GM23248 (cell line): ENCODE results near the gene DPYD. TPM values are rescaled to one million over a fixed set of nuclear protein-coding genes. Genes with fewer than 3 reads are reported as not detected.

Source experiments
- DNase-seq: peaks from one replicate; pipeline ENCODE4 v3.0.0-alpha.2; 2015
- H2AFZ ChIP-seq: fragments of 200-600 bp; sonication (generic); 2 replicates; pipeline ENCODE4 v1.6.1; 2016; ENCODE audit warnings: antibody characterized with exemption
- H3F3A ChIP-seq: fragments of 200-600 bp; sonication (generic); 2 replicates; pipeline ENCODE4 v1.6.1; 2016; ENCODE audit warnings: mild to moderate bottlenecking, antibody characterized with exemption, mixed run types; ENCODE audit not compliant: insufficient read depth
- H3K27ac ChIP-seq: fragments of 200-600 bp; sonication (generic); 2 replicates; pipeline ENCODE4 v1.5.1; 2016; ENCODE audit warnings: mild to moderate bottlenecking
- H3K27me3 ChIP-seq: fragments of 200-600 bp; sonication (generic); replicated peaks from 2 replicates; pipeline ENCODE4 v1.6.1; 2016; ENCODE audit warnings: mild to moderate bottlenecking; ENCODE audit not compliant: insufficient read depth
- H3K36me3 ChIP-seq: fragments of 200-600 bp; sonication (generic); 2 replicates; pipeline ENCODE4 v1.6.1; 2016; ENCODE audit warnings: low read depth, mild to moderate bottlenecking
- H3K4me1 ChIP-seq: fragments of 200-600 bp; sonication (generic); 2 replicates; pipeline ENCODE4 v1.6.1; 2016; ENCODE audit warnings: mild to moderate bottlenecking; ENCODE audit not compliant: insufficient read depth
- H3K4me2 ChIP-seq: fragments of 200-600 bp; sonication (generic); one replicate; pipeline ENCODE4 v1.6.1; 2016; ENCODE audit warnings: mild to moderate bottlenecking; ENCODE audit not compliant: unreplicated experiment
- H3K4me3 ChIP-seq: fragments of 200-600 bp; sonication (generic); 2 replicates; pipeline ENCODE4 v1.5.1; 2016; ENCODE audit warnings: mild to moderate bottlenecking
- H3K79me2 ChIP-seq: fragments of 200-600 bp; sonication (generic); 2 replicates; pipeline ENCODE4 v1.6.1; 2016; ENCODE audit warnings: mild to moderate bottlenecking; ENCODE audit not compliant: insufficient read depth
- H3K9ac ChIP-seq: fragments of 200-600 bp; sonication (generic); 2 replicates; pipeline ENCODE4 v1.6.1; 2016; ENCODE audit warnings: mild to moderate bottlenecking
- H3K9me2 ChIP-seq: fragments of 200-600 bp; sonication (generic); 2 replicates; pipeline ENCODE4 v1.6.1; 2016; ENCODE audit warnings: mixed run types, mild to moderate bottlenecking, moderate library complexity; ENCODE audit not compliant: insufficient read depth
- H3K9me3 ChIP-seq: fragments of 200-600 bp; sonication (generic); one replicate; pipeline ENCODE4 v1.6.1; 2017; ENCODE audit warnings: low read depth
- H4K20me1 ChIP-seq: fragments of 200-600 bp; sonication (generic); 2 replicates; pipeline ENCODE4 v1.6.0; 2016; ENCODE audit not compliant: insufficient read depth
- EZH2 ChIP-seq: fragments of 200-600 bp; sonication (generic); IDR thresholded peaks from 2 replicates; pipeline ENCODE4 v1.6.1; 2018; ENCODE audit warnings: antibody characterized with exemption, mild to moderate bottlenecking; ENCODE audit not compliant: insufficient read depth, poor library complexity, severe bottlenecking
- EZH2phosphoT487 ChIP-seq: fragments of 200-600 bp; sonication (generic); IDR thresholded peaks from 2 replicates; pipeline ENCODE4 v1.6.1; 2018; ENCODE audit warnings: antibody characterized with exemption, moderate library complexity, mild to moderate bottlenecking, low read depth; ENCODE audit not compliant: insufficient read depth
- WGBS, 2 experiments: methylation state at CpG; one replicate each; pipeline ENCODE4 v1.1.6; 2015 to 2017; ENCODE audit warnings: low lambda C conversion rate in 2 of 2, low coverage in 1 of 2; ENCODE audit errors: missing lambda C conversion rate in 2 of 2; 5-methylcytosine and 5-hydroxymethylcytosine counted together
- in situ Hi-C: fragments of 300-500 bp; cut with MboI; formaldehyde crosslinking; loops from 2 replicates; pipeline ENCODE4 v1.15.0; 2020
- polyA plus RNA-seq: library from polyadenylated mRNA; unstranded; fragments of >200 nt; fragmentation: Nextera tagmentation; extraction: Ambion mirVana; gene quantifications from 2 replicates; pipeline ENCODE4 v1.2.1, GENCODE V29; 2016
- total RNA-seq: library from RNA; depleted of rRNA; stranded (reverse); fragments of >200 nt; shearing (Covaris generic); gene quantifications from 2 replicates; pipeline ENCODE4 v1.2.3, GENCODE V29; 2014

The DPYD gene
- total and polyA plus RNA-seq, 2 experiments from 2014 or later: 38.4 to 70.7 TPM

DNA sequence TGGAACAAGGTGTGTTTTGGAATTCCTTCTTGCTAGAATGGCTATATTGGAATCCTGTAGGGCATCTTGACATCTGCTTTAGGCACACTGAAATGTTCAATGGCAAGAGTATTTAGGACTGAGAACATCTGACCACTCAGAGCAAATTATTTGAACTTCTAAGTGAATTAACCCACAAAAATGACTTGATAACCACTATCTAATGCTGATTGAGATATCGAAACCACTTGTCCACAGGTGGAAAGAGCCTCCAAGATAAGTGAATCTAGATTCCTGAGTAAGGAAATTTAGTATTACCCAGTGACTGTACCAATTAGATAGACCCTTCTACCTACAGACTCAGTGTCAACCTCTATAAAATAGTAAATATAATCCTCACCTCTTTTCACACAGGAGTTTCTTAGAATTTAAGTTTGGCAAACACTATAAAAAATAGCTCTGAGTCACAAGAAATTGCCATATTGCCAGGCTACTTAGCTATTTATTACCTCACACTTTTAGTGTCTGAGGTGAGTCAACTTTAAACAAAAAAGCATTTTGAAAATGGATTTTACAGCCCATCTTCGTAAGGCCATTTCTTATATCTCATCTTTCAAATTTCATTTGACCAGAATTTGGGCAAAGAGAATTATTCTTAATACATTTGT is 777.5 kb downstream of the DPYD start:
- Histone ChIP-seq H3K4me2 (peak overlapping the region; percentile 62), H3K9ac (no peak overlapping the region)

DNA sequence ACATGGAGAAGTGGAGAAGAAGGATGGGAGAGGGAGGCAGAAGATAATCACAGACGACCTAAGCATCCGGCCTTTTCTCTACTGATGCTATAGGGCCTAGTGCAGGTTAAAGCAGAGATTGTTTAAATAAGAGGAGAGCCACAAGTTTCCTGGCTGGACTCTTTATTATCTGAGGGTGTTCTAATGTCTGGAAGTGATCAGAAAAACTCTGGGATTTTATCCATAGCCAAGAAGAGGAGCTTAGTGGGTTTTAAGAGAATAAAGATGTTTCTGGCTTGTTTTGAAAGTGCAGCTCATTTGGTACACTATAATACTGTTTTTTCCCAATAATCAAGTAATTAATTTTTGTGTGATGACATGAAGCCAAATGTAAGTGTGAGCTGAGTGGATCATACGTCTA is 780.2 kb downstream of the DPYD start:
- Histone ChIP-seq H4K20me1 (no peaks in the 10 kb centered on the region), H3K27ac (no peak overlapping the region), H3K4me3 (no peak overlapping the region), H3K36me3 (no peaks in the 10 kb centered on the region), H3K79me2 (no peaks in the 10 kb centered on the region), H3K4me2 (no peak overlapping the region), H3F3A (peaks cover 31% of the 10 kb centered on the region), H3K4me1 (peaks cover 44% of the 10 kb centered on the region), H3K9ac (no peak overlapping the region), H3K9me2 (no peaks in the 10 kb centered on the region), H3K9me3 (no peaks in the 10 kb centered on the region), H2AFZ (no peak overlapping the region), H3K27me3 (no peaks in the 10 kb centered on the region)
- 98% methylated on average over 3 of the region's 3 CpGs for WGBS, 2 experiments
- in situ Hi-C loops: no loop called here
- TF ChIP-seq EZH2 (no peak), EZH2phosphoT487 (no peak)
- no peak for DNase-seq

More for the DNA sequence above, 777.5 kb downstream of the DPYD start:
- no peak overlapping the region for H2AFZ ChIP-seq
- H3K27ac ChIP-seq: peak overlapping the region; percentile 59; the same call in 1 of the 2 replicates
- H3K27me3 ChIP-seq: no peaks in the 10 kb centered on the region
- in situ Hi-C loops: no loop called here
- no peak for TF ChIP-seq EZH2
- TF ChIP-seq EZH2phosphoT487: no peak
- H3F3A ChIP-seq: peaks cover 42% of the 10 kb centered on the region
- H3K9me3 ChIP-seq: no peaks in the 10 kb centered on the region
- no peak overlapping the region for H3K4me3 ChIP-seq
- DNase-seq: peak; percentile 81
- 85 to 91% methylated on average over 2 of the region's 2 CpGs for WGBS, 2 experiments
- no peaks in the 10 kb centered on the region for H3K79me2 ChIP-seq
- H4K20me1 ChIP-seq: no peaks in the 10 kb centered on the region
- H3K9me2 ChIP-seq: no peaks in the 10 kb centered on the region
- peaks cover 46% of the 10 kb centered on the region for H3K4me1 ChIP-seq
- no peaks in the 10 kb centered on the region for H3K36me3 ChIP-seq

DNA sequence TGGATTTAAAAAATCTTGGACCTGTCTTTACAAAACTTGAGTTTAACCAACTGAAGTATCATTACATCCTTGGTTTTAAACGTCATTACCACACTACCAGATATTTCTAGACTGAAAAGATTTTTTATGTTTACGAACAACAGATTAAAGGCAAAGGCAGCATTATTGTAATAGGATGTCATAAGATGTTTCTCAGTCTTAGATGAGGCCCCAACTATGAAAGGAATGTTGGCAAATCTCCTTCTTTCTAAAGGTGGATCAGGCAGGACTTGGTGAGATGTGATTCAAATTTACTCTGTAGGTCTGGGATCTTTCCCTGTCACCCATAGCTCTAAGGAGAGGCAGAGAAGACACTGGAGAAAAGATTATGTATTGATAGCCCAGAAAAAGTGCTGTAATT is 781.3 kb downstream of the DPYD start:
- H3K9me3 ChIP-seq: no peaks in the 10 kb centered on the region
- H3K27ac ChIP-seq: no peak overlapping the region
- peaks cover 20% of the 10 kb centered on the region for H3F3A ChIP-seq
- H3K4me1 ChIP-seq: peaks cover 33% of the 10 kb centered on the region
- no peaks in the 10 kb centered on the region for H3K36me3 ChIP-seq
- no peak for DNase-seq
- no peaks in the 10 kb centered on the region for H4K20me1 ChIP-seq
- in situ Hi-C loops: no loop called here
- H3K9ac ChIP-seq: peak overlapping the region; percentile 9; the same call in 1 of the 2 replicates
- TF ChIP-seq EZH2phosphoT487 (no peak), EZH2 (no peak)
- peak overlapping the region; percentile 10 for H3K4me2 ChIP-seq
- WGBS, 2 experiments: 55 to 70% methylated on average over 2 of the region's 2 CpGs
- no peaks in the 10 kb centered on the region for H3K27me3 ChIP-seq
- H3K79me2 ChIP-seq: no peaks in the 10 kb centered on the region
- no peaks in the 10 kb centered on the region for H3K9me2 ChIP-seq
- no peak overlapping the region for H2AFZ ChIP-seq
- H3K4me3 ChIP-seq: no peak overlapping the region

DNA sequence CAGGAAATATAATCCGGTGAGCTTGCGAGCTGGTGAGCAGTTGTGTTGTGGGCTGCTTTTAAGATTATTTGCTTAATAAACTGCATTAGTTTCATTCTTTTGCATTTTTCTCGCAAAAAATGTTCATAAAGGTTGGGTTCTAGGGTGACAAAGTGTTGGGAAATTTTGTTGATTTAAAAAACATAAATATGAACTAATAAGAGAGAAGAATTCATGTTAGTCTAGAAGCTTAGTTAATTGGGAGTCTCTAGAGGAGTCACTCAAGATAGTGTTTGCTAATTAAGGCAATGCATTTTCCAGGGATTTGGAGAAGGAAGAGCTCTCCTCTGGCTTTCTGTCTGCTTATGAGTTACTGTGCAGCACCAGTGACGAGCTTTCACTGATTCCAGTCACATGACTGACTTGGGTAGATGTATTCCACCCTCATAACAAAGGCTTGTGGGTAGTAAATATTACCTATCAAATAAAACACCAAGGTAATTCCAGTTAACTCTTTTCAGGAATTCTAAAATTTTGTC is 782.3 kb downstream of the DPYD start:
- no peaks in the 10 kb centered on the region for H3K36me3 ChIP-seq
- no peak for DNase-seq
- no peak for TF ChIP-seq EZH2phosphoT487
- TF ChIP-seq EZH2: no peak
- H3K79me2 ChIP-seq: no peaks in the 10 kb centered on the region
- no peaks in the 10 kb centered on the region for H3K9me2 ChIP-seq
- H3K4me3 ChIP-seq: no peak overlapping the region
- in situ Hi-C loops: no loop called here
- H3K4me2 ChIP-seq: peak overlapping the region; percentile 10
- no peaks in the 10 kb centered on the region for H3K9me3 ChIP-seq
- no peak overlapping the region for H2AFZ ChIP-seq
- H3K9ac ChIP-seq: no peak overlapping the region
- H3K27ac ChIP-seq: no peak overlapping the region
- H3K27me3 ChIP-seq: no peaks in the 10 kb centered on the region
- WGBS, 2 experiments: 63 to 64% methylated on average over 4 of the region's 4 CpGs
- peaks cover 24% of the 10 kb centered on the region for H3K4me1 ChIP-seq
- H3F3A ChIP-seq: peaks cover 11% of the 10 kb centered on the region
- no peaks in the 10 kb centered on the region for H4K20me1 ChIP-seq
